Stimulated activated CD4-positive, alpha-beta T cell treated with anti-CD3 and anti-CD28 coated beads, Interleukin-1b, Interleukin-23, amount 100 ng/mL, for 24 hours (primary cell): Measurements from ENCODE around the gene NME5.
"Not testable (repeated sequence)": the region's sequence is repeated elsewhere in the genome, so short reads cannot be mapped to it uniquely, and the experiment has no call there.

Experiments
- DNase-seq, 4 experiments: peaks; one replicate each; pipeline ENCODE4 v3.0.0-alpha.2; 2020; ENCODE audit warnings: low read depth in 4 of 4, low spot score in 1 of 4

The NME5 gene

GRCh38 chr5:138138949-138139780, at the start of gene NME5:
Gene NME5, minus strand, starts transcription at chr5:138139428. Its CDS starts 648 bp downstream, at chr5:138138780.
- no peak for DNase-seq

GRCh38 chr5:138188626-138189025, 49.4 kb upstream of the NME5 start:
- no peak for DNase-seq

- DNase-seq, result no peak
These were observed 46.8 kb upstream of the NME5 start for GRCh38 chr5:138186002-138186447.

- no peak for DNase-seq
These were observed 43.6 kb upstream of the NME5 start for GRCh38 chr5:138182808-138183207.

- no peak for DNase-seq
These were observed 41.6 kb upstream of the NME5 start for GRCh38 chr5:138180841-138181240.

- no peak for DNase-seq
These were observed 41.1 kb upstream of the NME5 start for GRCh38 chr5:138180183-138180782.

GRCh38 chr5:138179277-138179857, 40.1 kb upstream of the NME5 start:
- no peak for DNase-seq

- DNase-seq, result peak; percentile 63 to 89 (median 78)
These were observed 39.5 kb upstream of the NME5 start, which contains the start of the genes BRD8 and KIF20A for GRCh38 chr5:138178516-138179276. Gene BRD8, minus strand, starts transcription at chr5:138178630. Its CDS starts 16 bp downstream, at chr5:138178614. Gene KIF20A, plus strand, starts transcription at chr5:138179112. Its CDS starts 569 bp downstream, at chr5:138179681.

- DNase-seq, result no peak
These were observed 38.8 kb upstream of the NME5 start for GRCh38 chr5:138177941-138178515.

GRCh38 chr5:138170299-138170698, 31.1 kb upstream of the NME5 start:
- DNase-seq, result no peak

- no peak for DNase-seq
These were observed 29.9 kb upstream of the NME5 start for GRCh38 chr5:138169124-138169523.

- no peak for DNase-seq
These were observed 24.5 kb upstream of the NME5 start for GRCh38 chr5:138163721-138164120.

- no peak for DNase-seq
These were observed 21.5 kb upstream of the NME5 start for GRCh38 chr5:138160706-138161105.

- DNase-seq, result no peak
These were observed 20.4 kb upstream of the NME5 start for GRCh38 chr5:138159666-138160065.

- DNase-seq, result no peak
These were observed 18.4 kb upstream of the NME5 start for GRCh38 chr5:138157626-138158025.

- not testable (repeated sequence) for DNase-seq
These were observed 16.7 kb upstream of the NME5 start for GRCh38 chr5:138155977-138156376.

- no peak for DNase-seq
These were observed 10.3 kb upstream of the NME5 start for GRCh38 chr5:138149530-138149929.

- DNase-seq, result no peak
These were observed 9.6 kb upstream of the NME5 start for GRCh38 chr5:138148811-138149210.

- DNase-seq, result not testable (repeated sequence)
These were observed 4.3 kb upstream of the NME5 start for GRCh38 chr5:138143578-138143977.

GRCh38 chr5:138141734-138142133, 2.5 kb upstream of the NME5 start:
- no peak for DNase-seq

GRCh38 chr5:138140268-138140667, 1.0 kb upstream of the NME5 start:
- DNase-seq, result no peak
